T-helper 1 cell treated with Interleukin-12 subunit alpha and Interleukin-12 subunit beta and Interleukin-4 antibody, amounts not matched to agents 30 ng/mL and 1 ng/mL, for 36 hours (primary cell): ENCODE results near the gene STPG2. TPM values are rescaled to one million over a fixed set of nuclear protein-coding genes. Genes with fewer than 3 reads are reported as not detected.
"Not testable (repeated sequence)": the region's sequence is repeated elsewhere in the genome, so short reads cannot be mapped to it uniquely, and the experiment has no call there.

Source experiments
- intact Hi-C: fragments of 100-400 bp; cut with micrococcal nuclease; formaldehyde crosslinking; loops from one replicate; pipeline ENCODE4 v1.15.1; 2024
- total RNA-seq: library from RNA; stranded (reverse); gene quantifications from 2 replicates; pipeline ENCODE4 v1.2.3, GENCODE V29; 2022

STPG2 gene
- total RNA-seq, 1 donor from 2014 or later: 0.12 TPM

GRCh38 chr4:97646997-97647396, 496.3 kb downstream of the STPG2 start:
- intact Hi-C loops: no loop called here

DNA sequence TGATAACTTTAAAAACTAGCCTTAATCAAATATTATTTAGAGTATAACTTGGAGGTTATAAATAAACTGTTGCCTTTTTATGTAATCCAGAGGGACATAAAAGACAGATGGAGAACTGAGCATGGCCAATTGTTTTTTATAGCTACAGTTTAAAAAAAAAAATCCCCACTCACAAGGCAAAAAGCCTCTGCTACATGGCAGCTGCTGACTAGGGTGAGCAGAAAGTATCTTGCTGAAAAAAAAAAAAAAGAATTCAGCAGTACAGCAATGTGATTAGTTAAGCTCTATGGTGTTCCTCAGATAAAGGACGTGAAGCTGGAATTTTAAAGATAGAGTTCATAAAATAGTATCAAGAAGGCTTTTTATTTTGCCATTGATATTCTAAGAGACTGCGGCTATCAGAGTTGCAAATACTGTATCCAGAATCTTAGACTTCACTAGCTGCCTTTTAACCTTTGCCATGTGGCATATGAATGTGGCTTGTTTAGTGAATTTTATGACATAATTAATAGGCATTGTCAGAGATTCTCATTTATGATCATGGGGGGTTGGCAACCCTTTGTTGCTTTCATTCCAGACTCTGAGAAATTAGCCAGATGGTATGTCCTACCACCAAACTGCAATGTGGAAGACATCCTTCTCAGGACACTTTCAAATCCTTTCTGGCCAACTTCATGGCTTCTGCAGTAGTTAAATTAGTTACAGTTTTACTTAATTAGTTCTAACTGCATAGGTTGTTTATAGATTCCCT, 498.0 kb downstream of the STPG2 start:
- intact Hi-C loops: no loop called here

DNA sequence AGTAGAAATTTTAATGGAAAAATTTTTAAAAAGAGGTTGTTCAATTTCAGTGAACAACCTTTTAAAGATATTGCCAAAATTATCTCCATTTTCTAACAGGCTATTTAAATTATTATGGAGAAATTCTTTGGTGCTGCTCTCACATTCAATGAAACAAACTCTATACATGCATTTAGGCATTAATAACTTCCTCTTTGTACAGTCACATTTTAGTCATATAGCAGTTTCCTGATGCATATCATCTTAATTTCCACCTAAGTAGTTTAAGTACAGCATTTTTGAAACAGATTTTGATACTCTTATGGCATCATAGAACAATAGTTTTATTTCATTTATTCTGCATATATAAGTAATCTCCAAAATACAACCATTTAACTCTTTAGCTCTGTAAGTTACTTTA, 500.1 kb downstream of the STPG2 start:
- intact Hi-C loops: no loop called here

DNA sequence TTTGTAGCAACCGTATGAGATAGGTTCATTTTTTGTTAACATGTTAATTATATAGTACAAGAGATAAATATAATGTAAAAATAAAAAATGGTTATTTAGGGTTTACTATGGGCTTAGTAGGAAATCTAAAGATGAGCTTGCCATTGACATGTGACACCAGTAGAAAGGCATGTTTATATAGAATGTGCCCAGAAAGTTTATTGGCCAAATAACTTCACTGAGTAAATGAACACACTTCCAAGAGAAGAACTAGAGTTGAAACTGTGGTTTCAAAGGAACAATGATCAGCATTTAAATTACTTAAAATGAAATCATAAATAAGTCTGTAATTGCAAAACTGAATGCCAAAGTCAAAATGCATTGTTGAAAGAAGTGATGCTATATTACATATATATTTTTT, 503.3 kb downstream of the STPG2 start:
- intact Hi-C loops: no loop called here

- intact Hi-C loops: not testable (repeated sequence)
These were observed 509.4 kb downstream of the STPG2 start for GRCh38 chr4:97633831-97634230.

DNA sequence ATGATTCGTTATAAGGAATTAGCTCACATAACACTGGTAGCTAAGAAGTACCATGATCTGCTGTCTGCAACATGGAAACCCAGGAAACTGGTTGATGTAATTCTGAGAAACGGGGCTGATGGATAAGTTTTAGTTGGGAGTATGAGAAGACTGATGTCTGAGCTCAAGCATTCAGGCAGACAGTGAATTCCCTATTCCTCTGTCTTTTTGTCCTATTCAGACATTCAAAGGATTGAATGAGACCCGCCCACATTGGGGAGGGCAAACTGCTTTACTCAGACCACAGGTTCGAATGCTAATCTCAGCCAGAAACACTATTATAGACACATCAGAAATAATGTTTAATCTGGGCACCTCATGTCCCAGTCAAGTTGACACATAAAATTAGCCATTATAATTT, 515.5 kb downstream of the STPG2 start:
- intact Hi-C loops: no loop called here

DNA sequence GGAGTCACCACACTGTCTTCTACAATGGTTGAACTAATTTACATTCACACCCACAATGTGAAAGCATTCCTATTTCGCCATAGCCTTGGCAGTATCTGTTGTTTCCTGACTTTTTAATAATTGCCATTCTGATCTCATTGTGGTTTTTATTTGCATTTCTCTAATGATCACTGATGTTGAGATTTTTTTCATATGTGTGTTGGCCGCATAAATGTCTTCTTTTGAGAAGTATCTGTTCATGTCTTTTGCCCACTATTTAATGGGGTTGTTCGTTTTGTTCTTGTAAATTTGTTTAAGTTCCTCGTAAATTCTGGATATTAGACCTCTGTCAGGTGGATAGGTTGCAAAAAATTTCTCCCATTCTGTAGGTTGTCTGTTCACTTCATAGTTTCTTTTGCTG, 519.1 kb downstream of the STPG2 start:
- intact Hi-C loops: no loop called here

DNA sequence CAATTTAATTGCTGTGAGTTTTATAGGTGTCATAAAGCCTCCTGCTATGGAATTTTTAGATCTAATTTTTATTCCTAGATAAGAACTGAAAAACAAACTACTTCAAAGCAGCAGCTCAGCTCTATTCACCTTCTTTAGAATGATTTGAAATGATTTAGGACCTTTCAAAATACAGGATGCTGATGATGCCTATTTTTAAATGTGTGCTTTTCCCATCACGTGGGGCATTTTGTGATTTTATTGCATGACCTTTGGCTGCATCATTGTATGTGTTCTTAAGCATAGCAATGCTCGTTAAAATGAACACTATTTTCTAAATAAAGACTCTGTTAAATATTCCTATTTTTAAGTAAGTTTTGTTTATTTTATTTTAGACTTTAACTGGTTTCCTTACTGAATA, 537.3 kb downstream of the STPG2 start:
- intact Hi-C loops: no loop called here

- intact Hi-C loops: no loop called here
These were observed 550.0 kb downstream of the STPG2 start for GRCh38 chr4:97593248-97593647.

- intact Hi-C loops: no loop called here
These were observed 553.0 kb downstream of the STPG2 start for GRCh38 chr4:97590266-97590665.

DNA sequence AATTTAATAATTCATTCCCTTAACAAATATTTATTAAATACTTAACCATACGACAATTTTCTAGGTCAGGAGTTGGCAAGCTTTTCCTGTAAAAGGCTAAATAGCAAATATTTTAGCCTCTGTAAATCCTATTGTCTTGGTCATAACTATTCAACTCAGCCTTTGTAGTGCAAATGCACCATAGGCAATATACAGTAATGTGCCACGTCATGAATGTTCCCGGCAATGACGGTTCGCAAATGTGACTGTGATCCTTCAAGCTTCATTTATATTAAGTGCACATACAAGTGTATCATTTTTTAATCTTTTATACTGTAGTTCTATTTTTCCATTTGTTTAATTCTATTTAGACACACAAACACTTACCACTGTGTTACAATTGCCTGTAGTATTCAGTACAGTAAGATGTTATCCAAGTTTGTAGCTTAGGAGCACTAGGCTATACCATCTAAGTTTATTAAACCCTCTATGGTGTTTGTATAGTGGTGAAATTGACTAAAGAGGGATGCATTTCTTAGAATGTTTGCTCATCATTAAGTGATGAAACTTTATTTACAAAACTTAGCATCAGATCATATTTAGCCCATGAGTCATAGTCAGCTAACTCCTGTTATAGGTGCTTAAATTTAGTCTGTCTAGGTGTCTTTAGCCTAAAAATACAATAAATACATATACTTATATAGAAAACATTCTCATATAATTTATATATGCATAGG, 553.6 kb downstream of the STPG2 start:
- intact Hi-C loops: no loop called here

GRCh38 chr4:97587912-97588311, 555.4 kb downstream of the STPG2 start:
- intact Hi-C loops: no loop called here

- intact Hi-C loops: no loop called here
These were observed 558.0 kb downstream of the STPG2 start for GRCh38 chr4:97585274-97585673.

GRCh38 chr4:97582890-97583289, 560.4 kb downstream of the STPG2 start:
- intact Hi-C loops: no loop called here

GRCh38 chr4:97577004-97577403, 566.3 kb downstream of the STPG2 start:
- intact Hi-C loops: no loop called here

DNA sequence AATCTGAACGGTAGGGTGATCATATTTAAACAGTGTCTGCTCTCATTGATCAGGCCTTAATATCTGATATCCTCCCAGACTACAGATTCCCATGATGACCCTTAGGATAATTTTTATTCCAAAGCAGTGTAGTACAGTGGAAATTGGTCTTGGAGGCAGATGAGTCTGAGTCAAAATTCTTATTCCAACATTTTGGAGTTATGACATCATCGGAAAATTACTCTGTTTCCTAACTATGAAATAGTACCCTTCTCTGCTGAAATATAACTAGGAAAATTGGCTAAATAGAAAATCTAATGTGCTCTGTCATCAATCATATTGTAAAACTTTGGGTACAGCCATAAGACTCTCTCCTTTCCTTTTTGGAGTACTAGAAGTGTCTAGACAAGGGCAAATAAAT, 583.3 kb downstream of the STPG2 start:
- intact Hi-C loops: no loop called here

GRCh38 chr4:97558204-97558778, 585.0 kb downstream of the STPG2 start:
- intact Hi-C loops: no loop called here

DNA sequence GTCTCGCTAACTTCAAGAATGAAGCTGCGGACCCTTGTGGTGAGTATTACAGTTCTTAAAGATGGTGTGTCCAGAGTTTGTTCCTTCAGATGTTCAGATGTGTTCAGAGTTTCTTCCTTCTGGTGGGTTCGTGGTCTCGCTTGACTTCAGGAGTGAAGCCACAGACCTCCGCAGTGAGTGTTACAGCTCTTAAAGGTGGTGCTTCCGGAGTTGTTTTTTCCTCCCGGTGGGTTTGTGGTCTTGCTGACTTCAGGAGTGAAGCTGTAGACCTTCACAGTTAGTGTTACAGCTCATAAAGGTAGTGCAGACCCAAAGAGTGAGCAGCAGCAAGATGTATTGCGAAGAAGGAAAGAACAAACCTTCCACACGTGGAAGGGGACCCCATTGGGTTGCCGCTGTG, 592.6 kb downstream of the STPG2 start:
- intact Hi-C loops: not testable (repeated sequence)

DNA sequence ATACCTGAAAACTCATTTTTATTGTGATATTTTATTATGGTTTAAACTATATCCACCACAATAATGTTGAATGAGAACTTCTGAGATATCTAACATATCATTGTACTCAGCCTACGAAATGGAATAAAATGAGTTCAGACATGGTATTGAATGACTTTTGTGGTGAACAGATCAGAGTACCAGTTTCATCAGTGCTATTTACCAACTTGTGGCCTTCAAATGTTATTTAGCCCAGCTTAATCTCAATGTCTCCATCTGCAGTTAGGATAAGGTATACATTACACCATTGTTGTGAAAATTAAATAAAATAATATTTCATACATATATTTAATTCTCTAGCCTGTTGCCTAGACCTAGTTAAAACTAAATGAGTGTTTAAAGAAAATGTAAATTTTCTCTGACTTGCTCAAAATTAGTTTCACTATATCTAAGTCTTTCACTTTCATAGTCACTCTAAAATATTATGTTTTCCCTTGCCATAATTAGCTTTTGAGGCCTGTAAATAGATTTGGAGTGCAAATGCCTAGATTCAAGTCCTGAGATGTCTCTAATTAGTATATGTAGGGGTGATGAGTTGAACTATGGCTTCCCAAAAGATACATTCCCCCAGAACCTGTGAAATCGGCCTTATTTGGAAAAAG, 594.2 kb downstream of the STPG2 start:
- intact Hi-C loops: no loop called here

DNA sequence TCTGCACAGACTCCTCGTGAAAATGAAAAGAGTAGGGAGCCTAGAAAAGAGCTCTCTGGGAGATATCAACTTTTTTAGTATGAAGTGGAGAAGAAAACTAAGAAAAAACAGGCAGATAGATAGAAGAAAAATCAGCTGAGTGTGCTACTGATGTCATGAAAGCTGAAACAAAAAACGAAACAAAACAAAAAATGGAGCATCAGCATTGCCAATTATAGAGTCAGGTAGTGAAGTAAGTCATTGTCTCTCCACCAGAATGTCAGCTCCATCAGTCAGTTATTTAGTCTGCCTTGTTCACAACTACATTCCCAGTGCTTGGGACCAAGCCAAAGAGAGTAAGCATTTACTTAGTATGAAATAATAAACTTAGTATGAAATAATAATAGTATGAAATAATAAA, 595.1 kb downstream of the STPG2 start:
- intact Hi-C loops: no loop called here

DNA sequence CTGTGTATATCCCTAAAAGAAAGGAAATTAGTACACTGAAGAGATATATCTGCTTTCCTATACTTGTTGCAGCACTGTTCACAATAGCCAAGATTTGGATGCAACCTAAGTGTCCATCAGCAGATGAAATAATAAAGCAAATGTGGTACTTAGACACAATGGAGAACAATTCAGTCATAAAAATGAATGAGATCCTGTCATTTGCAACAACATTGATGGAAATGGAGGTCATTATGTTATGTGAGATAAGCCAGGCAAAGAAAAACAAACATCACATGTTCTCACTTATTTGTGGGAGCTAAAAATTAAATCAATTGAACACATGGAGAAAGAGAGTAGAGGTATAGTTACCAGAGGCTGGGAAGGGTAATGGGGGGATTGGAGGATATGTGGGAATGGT, 611.9 kb downstream of the STPG2 start:
- intact Hi-C loops: no loop called here

- intact Hi-C loops: no loop called here
These were observed 612.6 kb downstream of the STPG2 start for GRCh38 chr4:97530676-97531075.
